ENCODE data around the gene RBM38.
"Not testable (repeated sequence)": the region's sequence is repeated elsewhere in the genome, so short reads cannot be mapped to it uniquely, and the experiment has no call there.

Gene RBM38

GRCh38 chr20:57390604-57391438, at the start of gene RBM38:
TSS of gene RBM38 (plus strand) at chr20:57391396. CDS start at chr20:57391582, 186 bp downstream.
- H3K4me3 ChIP-seq (ENCODE audit: low read length) = peak within 1 kb of the TSS; percentile 84
- TF ChIP-seq ZNF274 (IDR thresholded peaks at IDR 0.05; ENCODE audit: low read depth, low read length) = no peak

DNA sequence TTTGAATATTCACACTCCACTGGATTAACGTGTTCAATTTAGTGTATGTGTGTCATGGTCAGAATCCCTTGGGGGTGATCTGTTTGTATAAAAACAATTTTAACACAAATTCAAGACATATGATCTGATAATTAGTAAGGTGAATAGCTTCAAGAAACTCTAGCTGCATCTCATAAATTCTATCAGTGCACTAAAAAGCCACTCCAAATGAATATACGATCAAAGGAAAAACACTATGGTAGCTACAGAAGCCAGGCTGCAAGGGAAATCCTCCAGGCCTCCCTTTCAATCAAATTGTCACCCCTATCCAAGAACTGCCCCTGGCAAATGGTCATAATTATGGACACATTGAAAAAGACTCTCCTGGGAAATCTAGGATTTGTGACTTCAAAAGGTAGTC, 49.5 kb upstream of the RBM38 start:
- H3K4me3 ChIP-seq (ENCODE audit: low read length) = no peak overlapping the region
- no peak for TF ChIP-seq ZNF274 (IDR thresholded peaks at IDR 0.05; ENCODE audit: low read depth, low read length)

- TF ChIP-seq ZNF274 (IDR thresholded peaks at IDR 0.05; ENCODE audit: low read depth, low read length) = no peak
- H3K4me3 ChIP-seq (ENCODE audit: low read length) = no peak overlapping the region
These were observed 48.4 kb upstream of the RBM38 start for GRCh38 chr20:57342829-57343228.

DNA sequence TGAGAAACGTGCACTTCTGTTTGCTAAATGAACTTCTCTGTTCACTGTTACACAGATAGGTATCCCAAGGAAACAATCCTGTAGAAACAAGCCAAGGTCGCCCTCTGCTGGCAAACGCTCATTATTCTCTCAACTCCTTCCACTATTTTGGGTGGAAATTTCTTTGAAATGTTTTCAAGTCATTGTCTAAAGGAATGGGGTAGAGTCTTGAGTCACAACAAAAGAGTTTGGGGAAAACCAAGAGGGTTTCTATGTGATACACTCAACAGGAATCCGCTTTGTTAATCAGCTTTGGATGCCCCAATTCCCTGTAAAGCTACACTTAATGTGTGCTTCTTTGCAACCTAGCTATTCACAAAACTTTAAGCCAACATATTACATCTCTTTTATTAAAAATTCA, 44.7 kb upstream of the RBM38 start:
- no peak for TF ChIP-seq ZNF274 (IDR thresholded peaks at IDR 0.05; ENCODE audit: low read depth, low read length)
- no peak overlapping the region for H3K4me3 ChIP-seq (ENCODE audit: low read length)

DNA sequence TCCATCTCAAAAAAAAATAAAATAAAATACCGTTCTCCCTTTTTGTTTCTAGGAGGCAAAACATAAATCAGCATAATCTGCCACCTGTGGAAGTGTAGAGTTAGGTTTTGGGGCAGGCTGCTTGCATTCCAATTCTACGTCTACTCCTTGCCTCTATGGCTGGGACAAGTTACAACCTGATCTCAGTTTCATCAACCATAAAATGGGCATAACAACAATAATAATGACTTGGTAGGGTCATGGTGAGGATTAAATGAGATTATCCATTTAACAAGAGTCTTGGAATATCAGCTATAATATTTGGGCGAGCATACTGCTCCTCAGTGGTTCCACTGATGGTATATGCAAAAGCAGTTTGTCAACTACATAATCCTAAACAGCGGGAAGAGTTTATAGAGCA, 43.8 kb upstream of the RBM38 start:
- TF ChIP-seq ZNF274 (IDR thresholded peaks at IDR 0.05; ENCODE audit: low read depth, low read length) = no peak
- no peak overlapping the region for H3K4me3 ChIP-seq (ENCODE audit: low read length)

- H3K4me3 ChIP-seq (ENCODE audit: low read length) = not testable (repeated sequence)
These were observed 42.8 kb upstream of the RBM38 start for GRCh38 chr20:57348200-57348921.

DNA sequence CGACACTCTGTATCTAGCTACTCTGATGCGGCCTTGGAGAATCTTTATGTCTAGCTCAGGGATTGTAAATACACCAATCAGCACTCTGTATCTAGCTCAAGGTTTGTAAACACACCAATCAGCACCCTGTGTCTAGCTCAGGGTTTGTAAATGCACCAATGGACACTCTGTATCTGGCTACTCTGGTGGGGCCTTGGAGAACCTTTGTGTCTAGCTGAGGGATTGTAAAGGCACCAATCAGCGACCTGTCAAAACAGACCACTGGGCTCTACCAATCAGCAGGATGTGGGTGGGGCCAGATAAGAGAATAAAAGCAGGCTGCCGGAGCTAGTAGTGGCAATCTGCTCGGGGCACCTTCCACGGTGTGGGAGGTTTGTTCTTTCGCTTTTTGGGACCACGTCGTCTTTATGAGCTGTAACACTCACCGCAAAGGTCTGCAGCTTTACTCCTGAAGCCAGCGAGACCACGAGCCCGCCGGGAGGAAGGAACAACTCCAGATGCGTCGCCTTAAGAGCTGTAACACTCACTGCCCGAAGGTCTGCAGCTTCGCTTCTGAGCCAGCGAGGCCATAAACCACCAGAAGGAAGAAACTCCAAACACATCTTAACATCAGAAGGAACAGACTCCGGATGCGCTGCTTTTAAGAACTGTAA, 42.1 kb upstream of the RBM38 start:
- not testable (repeated sequence) for H3K4me3 ChIP-seq (ENCODE audit: low read length)

DNA sequence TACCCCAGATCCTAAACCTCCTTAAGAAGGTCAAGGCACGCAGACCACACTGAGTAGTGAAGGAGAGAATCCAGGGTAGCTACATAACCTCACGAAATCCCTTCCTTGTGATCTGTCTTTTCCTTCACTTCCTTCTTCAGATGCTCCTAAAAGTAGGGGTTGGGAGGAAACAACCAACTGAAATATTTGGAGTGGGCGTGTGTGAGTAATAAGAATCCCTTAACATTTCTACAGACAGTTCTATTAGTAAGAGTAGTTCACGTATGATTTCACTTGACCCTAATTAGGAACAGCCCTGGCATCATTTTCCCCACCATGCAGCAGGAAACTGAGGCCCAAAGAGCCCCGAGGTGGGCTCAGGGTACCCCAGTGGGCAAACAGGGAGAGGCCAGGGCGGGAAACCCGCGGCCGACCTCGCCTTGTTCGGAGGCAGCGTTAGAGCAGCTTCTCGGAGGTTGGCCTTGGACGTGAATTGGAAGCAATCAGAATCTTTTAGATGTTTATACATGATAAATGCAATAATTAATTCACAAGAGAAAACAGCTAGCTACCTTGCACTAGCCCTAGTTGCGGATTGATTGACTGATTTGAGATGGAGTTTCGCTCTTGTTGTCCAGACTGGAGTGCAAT, 41.0 kb upstream of the RBM38 start:
- TF ChIP-seq ZNF274 (IDR thresholded peaks at IDR 0.05; ENCODE audit: low read depth, low read length) = no peak
- H3K4me3 ChIP-seq (ENCODE audit: low read length) = no peak overlapping the region

GRCh38 chr20:57350726-57351041, 40.5 kb upstream of the RBM38 start:
- H3K4me3 ChIP-seq (ENCODE audit: low read length) = peak overlapping the region; percentile 89; the same call in 1 of the 2 replicates

GRCh38 chr20:57351042-57351783, 40.0 kb upstream of the RBM38 start, which contains the start of gene RAE1:
TSS of gene RAE1 (plus strand) at chr20:57351255. CDS start at chr20:57354039, 2,784 bp downstream.
- peak within 1 kb of the TSS; percentile 89 for H3K4me3 ChIP-seq (ENCODE audit: low read length)
- TF ChIP-seq ZNF274 (IDR thresholded peaks at IDR 0.05; ENCODE audit: low read depth, low read length) = no peak

DNA sequence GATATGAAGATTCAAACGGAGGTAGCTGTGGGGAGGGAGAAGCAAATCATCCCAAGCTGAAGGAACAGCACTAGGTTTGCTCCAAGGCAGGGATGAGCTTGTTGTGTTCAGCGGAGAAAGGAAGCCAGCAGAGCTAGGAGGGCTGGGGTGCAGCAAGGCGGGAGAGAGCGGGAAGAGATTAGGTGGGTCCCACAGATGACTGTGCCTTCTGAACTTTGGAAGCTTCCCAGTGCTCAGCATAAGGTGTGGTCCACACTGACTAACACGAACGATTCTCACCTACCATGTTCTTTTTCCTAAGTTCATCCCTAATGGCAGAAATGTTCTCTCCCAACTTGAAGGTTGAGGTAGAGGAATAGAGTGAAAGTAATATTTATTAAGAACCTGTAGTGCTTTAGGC, 38.9 kb upstream of the RBM38 start:
- no peak for TF ChIP-seq ZNF274 (IDR thresholded peaks at IDR 0.05; ENCODE audit: low read depth, low read length)
- H3K4me3 ChIP-seq (ENCODE audit: low read length) = peak overlapping the region; percentile 89; the same call in 1 of the 2 replicates

DNA sequence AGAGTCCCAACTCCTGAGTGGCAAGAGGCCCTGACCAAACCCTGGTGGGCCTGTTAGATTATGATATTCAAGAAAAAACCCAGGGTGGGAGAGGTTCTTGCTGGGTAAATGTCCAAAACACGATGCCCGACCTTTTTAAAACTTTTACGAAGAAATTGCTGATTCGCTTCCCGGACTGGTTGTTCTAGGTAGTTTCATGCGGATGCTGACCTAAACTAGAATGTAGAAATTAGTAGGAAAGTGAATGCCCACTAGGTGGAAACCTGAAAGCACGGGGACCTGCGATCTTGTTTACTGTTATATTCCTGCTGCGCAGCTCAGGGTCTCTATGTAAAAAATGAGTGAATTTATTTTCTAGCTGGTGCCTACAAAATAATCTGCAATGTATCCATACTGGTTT, 37.8 kb upstream of the RBM38 start:
- TF ChIP-seq ZNF274 (IDR thresholded peaks at IDR 0.05; ENCODE audit: low read depth, low read length) = no peak
- no peak overlapping the region for H3K4me3 ChIP-seq (ENCODE audit: low read length)

- TF ChIP-seq ZNF274 (IDR thresholded peaks at IDR 0.05; ENCODE audit: low read depth, low read length) = no peak
These were observed 29.7 kb upstream of the RBM38 start for GRCh38 chr20:57361517-57361916.

GRCh38 chr20:57364451-57364850, 26.7 kb upstream of the RBM38 start:
- no peak for TF ChIP-seq ZNF274 (IDR thresholded peaks at IDR 0.05; ENCODE audit: low read depth, low read length)
- no peak overlapping the region for H3K4me3 ChIP-seq (ENCODE audit: low read length)

More at GRCh38 chr20:57361517-57361916, 29.7 kb upstream of the RBM38 start:
- no peak overlapping the region for H3K4me3 ChIP-seq (ENCODE audit: low read length)
